H4 (cell line): ENCODE data around the gene AHRR. TPM values are rescaled to one million over a fixed set of nuclear protein-coding genes. Genes with fewer than 3 reads are reported as not detected.

Experiments
- DNase-seq: peaks from one replicate; pipeline ENCODE4 v3.0.0-alpha.2; 2015; ENCODE audit warnings: low spot score
- total RNA-seq: library from RNA; depleted of rRNA; stranded (reverse); fragments of >200 nt; shearing (Covaris generic); gene quantifications from 2 replicates; pipeline ENCODE4 v1.2.3, GENCODE V29; 2014

AHRR gene
- total RNA-seq, 1 experiment from 2014 or later, result 10.8 TPM

DNA sequence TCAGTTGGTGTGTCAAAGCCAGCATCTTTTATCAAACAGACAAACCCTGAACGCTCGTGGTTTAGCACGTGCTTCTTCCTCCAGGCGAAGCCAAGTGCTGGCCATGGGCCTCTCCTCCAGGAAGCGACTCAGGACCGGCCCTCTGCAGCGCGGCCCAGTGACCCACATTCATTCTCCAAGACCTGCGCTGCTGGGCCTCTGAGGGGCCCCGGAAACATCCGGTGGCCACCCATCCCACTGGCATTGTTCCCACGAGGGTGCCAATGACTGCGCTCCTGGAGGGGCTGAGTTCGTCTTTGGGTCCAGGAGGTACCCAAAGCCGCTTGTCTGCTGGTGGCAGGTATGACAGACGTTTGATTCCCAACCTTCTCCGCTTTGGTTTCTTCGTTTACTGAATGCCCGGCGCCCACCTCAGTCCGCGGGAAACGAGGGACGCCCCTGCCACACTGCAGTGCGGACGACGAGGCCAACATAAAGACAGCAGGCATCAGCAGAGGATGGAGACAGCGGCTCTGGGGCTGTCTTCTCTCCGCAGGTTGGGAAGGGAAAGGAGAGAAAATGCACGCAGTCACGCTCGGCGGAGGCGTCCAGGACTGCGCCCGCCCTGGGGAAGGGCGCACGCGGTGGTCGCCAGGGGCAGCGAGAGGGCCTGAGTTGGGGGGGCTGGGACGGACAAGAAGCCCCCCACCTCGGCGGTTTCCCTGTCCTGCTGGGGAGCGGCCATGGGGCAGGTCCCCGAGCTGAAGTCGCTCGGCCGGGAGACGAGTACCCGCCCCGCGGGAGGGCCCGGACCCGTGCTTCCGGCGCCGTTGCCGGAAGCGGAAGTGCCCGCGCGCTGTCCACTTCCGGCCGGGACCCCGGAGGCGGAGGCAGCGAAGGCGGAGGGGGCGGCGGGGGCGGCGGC, 121.1 kb downstream of the AHRR start, which contains the start of gene EXOC3:
TSS of gene EXOC3 (plus strand) at position 842 of the 904 bp plus-strand sequence. CDS start 3,030 bp downstream, outside the sequence.
- DNase-seq, result peak; percentile 64

DNA sequence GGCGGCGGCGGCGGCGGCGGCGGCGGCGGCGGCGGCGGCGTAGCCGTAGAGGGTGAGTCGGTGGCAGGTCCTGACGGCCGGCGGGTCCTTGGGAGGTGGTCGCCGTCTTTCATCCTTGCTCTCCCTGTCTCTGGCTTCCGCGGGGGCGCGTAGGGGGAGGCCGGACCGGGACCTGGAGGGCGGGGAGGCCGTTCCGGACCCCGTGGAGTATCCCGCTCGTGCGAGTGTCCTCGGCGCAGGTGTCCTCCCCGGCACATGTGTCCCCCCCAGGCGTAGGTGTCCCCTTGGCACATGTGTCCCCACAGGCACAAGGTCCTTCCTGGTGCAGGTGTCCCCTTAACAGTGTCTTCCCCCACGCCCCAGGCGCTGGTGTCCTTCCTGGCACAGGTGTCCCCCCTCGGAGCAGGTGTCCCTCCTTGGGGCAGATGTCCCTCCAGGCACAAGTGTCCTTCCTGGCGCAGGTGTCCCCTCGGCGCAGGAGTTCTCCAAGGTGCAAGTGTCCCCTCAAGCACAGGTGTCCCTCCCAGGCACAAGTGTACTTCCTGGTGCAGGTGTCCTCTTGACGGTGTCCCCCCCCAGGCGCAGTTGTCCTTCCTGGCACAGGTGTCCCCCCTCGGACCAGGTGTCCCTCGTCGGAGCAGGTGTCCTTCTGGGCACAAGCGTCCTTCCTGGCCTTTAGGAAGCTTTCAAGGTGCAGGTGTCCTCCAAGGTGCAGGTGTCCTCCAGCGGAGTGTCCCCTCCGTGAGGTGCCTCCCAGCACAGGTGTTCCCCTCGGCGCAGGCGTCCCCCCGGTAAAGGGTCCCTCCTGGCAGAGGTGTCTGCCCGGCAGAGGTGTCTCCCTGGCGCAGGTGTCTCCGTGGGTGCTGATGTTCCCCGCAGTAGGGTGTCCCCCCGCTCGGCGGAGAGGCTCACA, 122.0 kb downstream of the AHRR start:
- no peak for DNase-seq

DNA sequence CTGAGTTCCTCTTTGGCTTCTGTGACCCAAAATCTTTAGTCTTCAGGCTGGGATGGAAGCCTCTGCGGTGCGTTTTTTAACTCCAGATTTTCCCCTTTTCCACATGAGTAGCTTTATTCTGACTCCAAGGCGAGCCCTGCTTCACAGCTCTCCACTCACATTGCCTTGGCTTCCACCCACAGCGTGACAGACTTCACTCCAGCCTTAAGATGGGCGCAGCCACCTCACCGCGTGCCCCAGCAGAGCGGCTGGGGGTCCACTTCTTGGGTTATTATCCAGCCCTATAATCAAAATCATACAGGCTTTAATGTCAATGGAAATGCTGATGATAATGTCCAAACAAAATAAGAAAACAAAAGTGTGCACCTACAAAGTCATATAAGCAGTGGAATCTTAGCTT, 122.7 kb downstream of the AHRR start:
- no peak for DNase-seq

DNA sequence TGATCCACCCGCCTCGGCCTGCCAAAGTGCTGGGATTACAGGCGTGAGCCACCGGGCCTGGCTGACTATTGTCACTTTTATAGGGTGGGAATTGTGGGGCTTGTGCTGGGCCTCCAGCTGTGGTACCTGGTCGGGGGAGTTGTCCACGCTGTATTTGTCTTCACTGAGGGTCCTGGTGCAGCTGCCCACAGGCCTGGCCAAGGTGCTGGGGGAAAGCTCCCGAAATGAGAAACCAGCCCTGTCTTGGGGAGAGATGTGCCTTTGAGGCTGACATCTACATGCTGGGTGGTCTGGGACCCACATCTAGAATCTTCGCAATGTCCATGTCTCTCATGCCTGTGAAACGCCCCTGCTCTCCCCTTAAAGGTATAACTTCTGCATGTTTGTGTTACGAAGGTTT, 124.1 kb downstream of the AHRR start:
- DNase-seq, result no peak

DNA sequence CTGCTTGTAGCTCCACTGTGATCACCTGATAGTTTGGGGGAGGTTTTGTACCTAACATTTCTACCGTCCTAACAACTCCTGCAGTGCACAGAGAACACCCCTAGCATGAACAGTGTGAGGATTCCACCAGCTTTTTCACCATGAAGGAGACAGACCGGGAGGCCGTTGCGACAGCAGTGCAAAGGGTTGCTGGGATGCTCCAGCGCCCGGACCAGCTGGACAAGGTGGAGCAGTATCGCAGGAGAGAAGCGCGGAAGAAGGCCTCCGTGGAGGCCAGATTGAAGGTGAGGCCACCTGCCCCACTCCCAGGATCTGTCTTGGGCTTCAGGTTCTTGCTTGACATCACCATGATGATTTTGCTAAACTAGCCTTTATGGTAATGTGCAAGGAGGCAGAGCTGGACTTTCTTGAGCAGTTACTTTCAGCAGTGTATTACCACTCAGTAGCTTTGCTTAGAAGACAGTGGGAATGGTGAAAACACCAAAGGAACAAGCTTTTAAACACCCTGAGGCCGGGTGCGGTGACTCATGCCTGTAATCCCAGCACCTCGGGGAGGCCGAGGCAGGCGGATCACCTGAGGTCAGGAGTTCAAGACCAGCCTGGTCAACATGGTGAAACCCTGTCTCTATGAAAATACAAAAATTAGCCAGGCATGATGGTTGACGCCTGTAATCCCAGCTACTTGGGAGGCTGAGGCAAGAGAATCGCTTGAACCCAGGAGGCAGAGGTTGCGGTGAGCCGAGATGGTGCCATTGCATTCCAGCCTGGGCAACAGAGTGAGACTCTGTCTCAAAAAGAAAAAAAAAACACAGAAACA, 124.8 kb downstream of the AHRR start:
- DNase-seq, result no peak

DNA sequence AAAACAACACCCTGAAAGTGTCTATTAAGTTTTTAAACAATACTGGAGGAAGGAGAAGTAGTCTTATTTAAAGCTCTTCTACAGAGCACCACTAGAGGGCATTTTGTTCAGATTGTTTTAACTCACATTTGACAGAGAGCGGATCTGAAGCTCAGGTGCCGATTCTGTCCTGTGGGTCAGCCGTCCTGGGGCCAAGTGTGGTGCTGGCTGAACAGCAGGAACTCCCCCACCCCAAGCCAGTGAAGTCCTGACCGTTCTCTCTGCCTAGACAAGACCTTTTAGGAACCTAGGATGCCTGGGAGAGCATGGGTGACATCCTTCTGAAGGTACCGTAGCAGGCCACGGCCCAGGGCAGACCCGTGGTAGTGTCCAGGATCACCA, 125.4 kb downstream of the AHRR start:
- DNase-seq, result no peak

DNA sequence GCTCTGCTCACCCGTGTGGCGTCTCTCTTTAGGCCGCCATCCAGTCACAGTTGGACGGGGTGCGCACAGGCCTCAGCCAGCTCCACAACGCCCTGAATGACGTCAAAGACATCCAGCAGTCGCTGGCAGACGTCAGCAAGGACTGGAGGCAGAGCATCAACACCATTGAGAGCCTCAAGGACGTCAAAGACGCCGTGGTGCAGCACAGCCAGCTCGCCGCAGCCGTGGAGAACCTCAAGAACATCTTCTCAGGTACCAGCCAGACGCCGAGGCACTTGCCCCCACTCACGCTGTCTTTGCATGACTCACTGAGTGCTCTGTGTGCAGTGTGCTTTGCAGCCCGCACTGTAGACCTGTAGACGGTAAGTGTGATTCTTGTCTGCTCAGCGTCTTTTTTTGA, 126.0 kb downstream of the AHRR start:
- no peak for DNase-seq

DNA sequence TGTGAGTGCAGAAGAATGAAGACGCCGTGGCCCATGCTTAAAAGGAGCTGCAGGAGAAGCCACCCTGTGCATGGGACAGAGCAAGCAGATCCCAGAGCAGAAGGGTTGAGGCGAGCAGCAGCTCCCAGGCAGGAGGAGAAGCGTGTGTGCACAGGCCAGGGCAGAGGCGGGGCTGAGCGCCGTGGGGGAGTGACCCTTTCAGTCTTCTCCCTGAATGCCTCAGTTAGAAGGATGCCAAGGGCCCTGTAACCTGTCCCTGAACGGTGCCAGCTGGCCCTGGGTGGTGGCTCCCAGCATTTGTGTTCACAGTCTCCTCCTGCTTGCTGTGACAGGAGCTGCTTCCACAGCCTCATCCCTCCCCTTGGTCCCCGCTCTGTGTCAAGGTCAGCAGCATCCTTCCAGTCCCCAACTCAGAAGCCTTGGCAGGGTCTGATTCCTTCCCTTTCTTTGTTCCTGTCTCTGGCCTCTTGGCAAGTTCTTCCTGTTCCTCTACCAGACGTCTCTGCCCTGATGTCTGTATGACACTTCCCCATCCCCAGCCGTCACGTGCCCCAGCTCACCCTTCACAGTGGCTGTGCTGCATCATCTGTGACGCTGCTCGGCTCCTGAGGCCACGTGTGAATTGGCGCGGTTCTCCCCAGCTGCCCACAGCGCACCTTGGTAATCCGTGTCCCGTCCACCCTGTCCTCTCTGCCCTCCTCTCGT, 126.7 kb downstream of the AHRR start:
- no peak for DNase-seq

DNA sequence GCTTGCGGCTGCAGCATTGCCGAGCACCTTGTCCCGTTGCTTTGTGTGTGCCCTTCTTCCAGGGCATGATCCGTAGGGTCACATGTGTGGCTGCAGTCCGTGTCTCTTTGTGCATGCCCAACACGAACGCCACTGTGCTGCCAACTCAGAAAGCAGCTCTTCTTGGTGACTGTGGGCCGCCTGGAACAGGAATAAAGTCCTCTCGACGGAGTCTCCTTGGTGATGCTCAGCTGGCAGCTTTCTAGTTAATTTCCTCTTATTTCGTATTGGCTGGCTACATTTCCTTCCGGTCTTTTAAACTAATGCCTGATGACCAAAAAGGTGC, 127.2 kb downstream of the AHRR start:
- no peak for DNase-seq

DNA sequence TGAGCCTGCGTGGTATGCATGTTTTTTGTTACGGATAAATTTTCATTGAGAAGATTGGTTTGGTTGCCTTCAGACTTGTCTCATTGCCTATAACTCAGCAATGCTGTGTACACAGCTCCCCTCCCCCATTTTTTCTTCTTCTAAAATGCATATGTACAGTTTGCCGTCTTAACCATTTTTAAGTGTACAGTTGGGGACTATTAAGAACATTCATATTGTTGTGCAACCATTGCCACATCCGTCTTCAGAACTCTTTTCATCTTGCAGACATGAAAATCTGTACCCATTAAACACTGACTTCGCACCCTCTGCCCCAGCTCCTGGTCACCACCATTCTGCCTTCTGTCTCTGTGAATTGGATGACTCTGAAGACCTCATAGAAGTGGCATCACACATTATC, 127.6 kb downstream of the AHRR start:
- no peak for DNase-seq

DNA sequence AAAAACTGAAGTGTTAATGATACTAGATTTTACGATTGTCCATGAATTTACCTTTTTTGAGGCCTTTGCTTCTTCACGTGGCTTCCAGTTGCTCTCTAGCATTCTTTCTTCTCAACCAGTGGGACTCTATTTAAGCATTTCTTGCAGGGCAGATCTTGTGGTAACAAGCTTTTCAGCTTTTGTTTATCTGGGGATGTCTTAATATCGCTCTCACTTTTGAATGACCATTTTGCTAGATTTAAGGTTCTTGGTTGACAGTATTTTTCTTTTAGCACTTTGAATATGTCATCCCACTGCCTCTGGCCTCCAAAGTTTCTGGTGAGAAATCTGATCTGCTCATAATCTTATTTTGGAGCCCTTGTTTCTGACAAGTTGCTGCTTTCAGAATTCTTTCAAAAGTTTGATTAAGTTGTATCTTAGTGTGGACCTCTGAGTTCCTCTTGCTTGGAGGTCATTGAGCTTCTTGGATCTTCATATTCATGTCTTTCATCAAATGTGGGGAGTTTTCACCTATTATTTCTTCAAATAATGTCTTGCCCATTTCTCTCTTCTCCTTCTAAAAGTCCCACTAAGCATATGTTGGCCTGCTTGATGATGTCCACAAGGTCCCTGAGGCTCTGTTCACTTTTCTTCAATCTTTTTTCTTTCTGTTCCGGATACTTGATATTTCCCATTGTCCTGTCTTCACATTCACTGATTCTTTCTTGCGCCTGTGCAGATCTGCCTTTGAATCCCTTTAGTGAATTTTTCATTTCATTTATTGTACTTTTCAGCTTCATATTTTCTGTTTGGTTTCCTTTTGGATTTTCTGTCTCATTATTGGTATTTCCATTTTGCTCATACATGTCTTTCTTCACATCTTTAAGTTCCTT, 130.3 kb downstream of the AHRR start:
- no peak for DNase-seq

DNA sequence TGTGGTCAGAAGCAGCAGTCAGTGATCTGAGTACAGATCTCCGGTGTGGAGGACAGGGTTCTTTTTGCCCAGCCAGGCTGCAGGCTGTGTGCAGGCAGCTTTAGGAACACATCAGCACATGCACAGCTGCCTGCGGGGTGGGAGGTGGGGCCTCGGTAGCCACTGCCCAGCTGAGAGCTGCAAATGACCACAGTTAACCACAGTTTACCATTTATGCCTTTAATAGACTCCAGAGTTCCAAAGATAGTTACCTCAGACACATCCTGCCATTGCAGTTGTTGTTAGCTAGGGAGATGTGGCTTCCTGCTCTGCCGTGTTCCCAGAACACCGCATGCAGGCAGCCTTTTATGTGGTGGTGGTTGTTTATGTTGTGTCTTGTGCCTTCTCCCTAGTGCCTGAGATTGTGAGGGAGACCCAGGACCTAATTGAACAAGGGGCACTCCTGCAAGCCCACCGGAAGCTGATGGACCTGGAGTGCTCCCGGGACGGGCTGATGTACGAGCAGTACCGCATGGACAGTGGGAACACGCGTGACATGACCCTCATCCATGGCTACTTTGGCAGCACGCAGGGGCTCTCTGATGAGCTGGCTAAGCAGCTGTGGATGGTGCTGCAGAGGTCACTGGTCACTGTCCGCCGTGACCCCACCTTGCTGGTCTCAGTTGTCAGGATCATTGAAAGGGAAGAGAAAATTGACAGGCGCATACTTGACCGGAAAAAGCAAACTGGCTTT, 131.6 kb downstream of the AHRR start:
- DNase-seq, result no peak

DNA sequence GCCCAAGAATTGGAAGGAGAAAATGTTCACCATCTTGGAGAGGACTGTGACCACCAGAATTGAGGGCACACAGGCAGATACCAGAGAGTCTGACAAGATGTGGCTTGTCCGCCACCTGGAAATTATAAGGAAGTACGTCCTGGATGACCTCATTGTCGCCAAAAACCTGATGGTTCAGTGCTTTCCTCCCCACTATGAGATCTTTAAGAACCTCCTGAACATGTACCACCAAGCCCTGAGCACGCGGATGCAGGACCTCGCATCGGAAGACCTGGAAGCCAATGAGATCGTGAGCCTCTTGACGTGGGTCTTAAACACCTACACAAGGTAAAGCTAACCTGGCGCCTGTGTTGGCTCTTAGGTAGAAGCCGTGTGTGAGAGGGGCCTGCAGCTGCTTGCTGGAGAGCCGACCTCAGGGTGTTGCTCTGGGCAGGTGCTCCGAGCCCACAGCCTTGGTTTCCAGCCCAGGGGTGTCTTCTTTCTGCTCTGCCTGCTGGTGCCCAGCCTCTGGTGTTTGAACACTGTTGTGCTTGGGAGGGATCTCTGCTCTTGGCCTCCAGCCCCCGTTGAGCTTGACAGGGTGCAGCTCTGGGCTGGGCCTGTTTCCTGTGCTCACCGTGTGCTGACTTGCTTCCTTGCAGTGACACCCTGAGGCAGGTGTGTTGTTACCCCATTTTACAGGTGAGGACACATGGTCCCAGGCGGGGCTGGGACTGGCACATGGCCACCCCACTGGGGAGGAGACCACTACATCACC, 132.4 kb downstream of the AHRR start:
- no peak for DNase-seq

DNA sequence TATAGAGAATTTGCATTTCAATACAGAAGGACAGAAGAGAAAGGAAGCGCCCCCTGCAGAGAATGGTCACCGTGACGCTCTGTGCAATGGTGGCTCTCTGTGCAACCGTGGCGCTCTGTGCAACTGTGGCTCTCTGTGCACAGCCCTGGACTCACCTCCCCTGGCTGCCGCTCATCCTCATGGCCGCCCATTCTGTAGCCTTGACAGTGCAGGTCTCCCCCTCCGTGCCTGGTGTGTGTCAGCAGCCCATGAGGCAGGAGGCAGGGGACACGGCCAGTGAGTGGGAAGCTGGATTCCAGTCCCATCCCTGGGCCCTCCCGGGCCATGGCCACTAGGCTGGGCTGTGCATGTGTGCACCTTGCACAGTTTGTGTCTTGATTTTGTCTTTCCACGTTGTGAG, 133.4 kb downstream of the AHRR start:
- no peak for DNase-seq

DNA sequence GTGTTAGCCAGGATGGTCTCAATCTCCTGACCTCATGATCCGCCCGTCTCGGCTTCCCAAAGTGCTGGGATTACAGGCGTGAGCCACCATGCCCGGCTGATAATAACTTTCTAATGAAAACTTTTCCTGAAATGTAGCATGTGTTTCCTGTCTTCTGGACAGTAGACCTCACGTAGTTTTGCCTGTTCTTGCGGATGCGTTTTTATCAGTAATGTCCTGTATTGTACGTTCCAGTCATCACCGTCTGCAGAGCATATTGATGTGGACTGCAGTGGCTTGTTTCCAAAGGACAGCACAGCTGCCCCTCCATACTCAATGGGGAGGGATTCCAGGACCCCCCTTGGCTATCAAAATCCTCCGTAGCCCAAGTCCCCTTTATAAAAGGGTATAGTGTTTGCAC, 134.3 kb downstream of the AHRR start:
- DNase-seq, result no peak

DNA sequence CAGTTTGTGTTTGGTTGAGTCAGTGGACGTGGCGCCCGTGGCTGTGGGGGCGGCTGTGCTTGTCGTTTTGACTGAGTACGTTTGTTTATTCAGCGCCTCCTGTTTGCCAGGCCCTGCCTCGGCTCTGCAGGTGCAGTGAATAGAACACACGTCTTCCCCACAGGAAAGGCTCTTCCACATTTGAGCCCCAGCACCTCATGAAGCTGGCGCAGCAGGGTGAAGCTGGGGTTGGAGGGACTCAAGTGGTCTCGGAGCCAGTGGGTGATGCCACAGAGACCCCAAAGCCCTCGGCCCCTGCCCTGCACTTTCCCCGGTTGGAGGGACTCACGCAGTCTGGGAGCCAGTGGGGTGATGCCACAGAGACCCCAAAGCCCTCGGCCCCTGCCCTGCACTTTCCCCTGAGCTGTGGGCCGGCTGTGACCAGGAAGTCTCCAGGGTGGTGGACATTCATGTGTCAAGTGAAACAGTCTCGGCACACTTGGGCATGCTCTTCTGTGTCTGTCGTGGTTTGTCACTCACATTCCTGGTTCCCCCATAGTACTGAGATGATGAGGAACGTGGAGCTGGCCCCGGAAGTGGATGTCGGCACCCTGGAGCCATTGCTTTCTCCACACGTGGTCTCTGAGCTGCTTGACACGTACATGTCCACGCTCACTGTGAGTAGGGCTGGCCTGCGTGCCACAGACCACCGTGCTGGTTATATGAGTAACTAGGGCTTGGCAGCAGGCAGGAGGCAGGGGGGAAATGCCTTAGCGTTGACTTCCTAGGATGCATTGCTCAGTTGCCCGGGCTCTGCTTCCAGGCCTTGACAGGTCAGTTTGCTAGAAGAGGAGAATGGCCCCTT, 135.1 kb downstream of the AHRR start:
- DNase-seq, result no peak

DNA sequence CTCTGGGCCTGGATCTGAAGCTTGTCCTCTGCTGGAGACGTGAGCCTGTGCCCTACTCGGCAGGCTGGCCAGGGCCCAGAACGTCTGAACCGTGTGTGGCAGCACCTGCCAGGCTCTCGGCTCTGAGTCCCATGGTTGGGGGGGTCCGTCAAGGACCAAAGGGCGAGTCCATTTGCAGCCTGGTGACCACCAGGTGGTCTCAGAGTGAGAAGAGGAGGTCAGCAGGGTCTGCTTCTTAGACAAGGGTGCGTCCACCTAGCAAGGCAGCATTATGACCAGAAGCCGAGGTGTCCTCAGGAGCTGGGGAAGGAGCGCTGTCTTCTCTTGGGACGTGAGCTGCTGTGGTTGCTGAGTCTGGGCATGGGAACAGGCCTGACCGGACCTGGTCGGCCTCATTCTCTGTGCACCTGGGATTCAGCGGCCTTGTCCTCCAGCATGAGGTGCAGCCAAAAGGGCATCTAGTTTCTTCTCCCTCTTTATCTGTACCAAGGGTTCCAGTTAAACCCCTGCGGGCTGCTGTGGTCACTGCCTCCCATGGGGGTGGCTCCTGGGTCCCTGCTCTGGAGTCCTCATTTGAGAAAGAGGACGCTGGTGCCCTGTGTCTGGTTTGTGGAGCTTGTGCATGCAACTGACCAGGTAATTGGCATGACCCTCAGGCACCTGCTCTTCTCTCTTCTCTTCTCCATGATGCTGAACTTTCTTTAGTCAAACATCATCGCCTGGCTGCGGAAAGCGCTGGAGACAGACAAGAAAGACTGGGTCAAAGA, 135.9 kb downstream of the AHRR start:
- DNase-seq, result no peak
